ENCODE data around the gene RNF212B. TPM values are rescaled to one million over a fixed set of nuclear protein-coding genes. Genes with fewer than 3 reads are reported as not detected.

The RNF212B gene
- total and polyA plus RNA-seq, 2 of the 13 experiments (the other 11 are each of a cell fraction or from before 2014, with no cell fraction given), result 0.05 TPM; not detected in 1

GRCh38 chr14:23294734-23295561 lies 57.2 kb downstream of the RNF212B start (continued):
- peak; percentile 100 for TF ChIP-seq ZNF362 (CRISPR knock-in tag; IDR thresholded peaks at IDR 0.05; ENCODE audit: borderline replicate concordance)
- 0 out of 2 replicates have a peak, but pooled peaks have one; percentile 32 for TF ChIP-seq HDAC1 (CRISPR knock-in tag; IDR thresholded peaks at IDR 0.05)
- TF ChIP-seq SAFB2 (CRISPR knock-in tag; IDR thresholded peaks at IDR 0.05; ENCODE audit: borderline replicate concordance, low read depth), result 0 out of 2 replicates have a peak, but pooled peaks have one; percentile 44
- TF ChIP-seq THAP9 (CRISPR knock-in tag; IDR thresholded peaks at IDR 0.05; ENCODE audit: borderline replicate concordance), result peak; percentile 55; the same call in 1 of the 2 replicates
- TF ChIP-seq ZNF256 (CRISPR knock-in tag; conservative IDR thresholded peaks at IDR 0.05), result peak; percentile 79; the same call in 1 of the 2 replicates
- no peak for TF ChIP-seq NFIC (IDR thresholded peaks at IDR 0.05; ENCODE audit: low read length)
- TF ChIP-seq YEATS4 (CRISPR knock-in tag; IDR thresholded peaks at IDR 0.05; ENCODE audit: borderline replicate concordance), result peak; percentile 74
- TF ChIP-seq PHF8 (CRISPR knock-in tag; IDR thresholded peaks at IDR 0.05), result no peak
- TF ChIP-seq SRSF9 (IDR thresholded peaks at IDR 0.05; ENCODE audit: borderline replicate concordance, insufficient read depth, low read depth, low read length, poor library complexity, severe bottlenecking), result no peak
- 0 out of 2 replicates have a peak, but pooled peaks have one; percentile 4 for TF ChIP-seq BCL6 (CRISPR knock-in tag; IDR thresholded peaks at IDR 0.05)
- peak; percentile 82; the same call in 1 of the 2 replicates for TF ChIP-seq ISX (CRISPR knock-in tag; conservative IDR thresholded peaks at IDR 0.05)
- no peak for TF ChIP-seq ZNF496 (CRISPR knock-in tag; IDR thresholded peaks at IDR 0.05; ENCODE audit: insufficient replicate concordance)
- TF ChIP-seq ZNF629 (CRISPR knock-in tag; conservative IDR thresholded peaks at IDR 0.05), result 0 out of 2 replicates have a peak, but pooled peaks have one; percentile 17
- TF ChIP-seq, protein P1, sequence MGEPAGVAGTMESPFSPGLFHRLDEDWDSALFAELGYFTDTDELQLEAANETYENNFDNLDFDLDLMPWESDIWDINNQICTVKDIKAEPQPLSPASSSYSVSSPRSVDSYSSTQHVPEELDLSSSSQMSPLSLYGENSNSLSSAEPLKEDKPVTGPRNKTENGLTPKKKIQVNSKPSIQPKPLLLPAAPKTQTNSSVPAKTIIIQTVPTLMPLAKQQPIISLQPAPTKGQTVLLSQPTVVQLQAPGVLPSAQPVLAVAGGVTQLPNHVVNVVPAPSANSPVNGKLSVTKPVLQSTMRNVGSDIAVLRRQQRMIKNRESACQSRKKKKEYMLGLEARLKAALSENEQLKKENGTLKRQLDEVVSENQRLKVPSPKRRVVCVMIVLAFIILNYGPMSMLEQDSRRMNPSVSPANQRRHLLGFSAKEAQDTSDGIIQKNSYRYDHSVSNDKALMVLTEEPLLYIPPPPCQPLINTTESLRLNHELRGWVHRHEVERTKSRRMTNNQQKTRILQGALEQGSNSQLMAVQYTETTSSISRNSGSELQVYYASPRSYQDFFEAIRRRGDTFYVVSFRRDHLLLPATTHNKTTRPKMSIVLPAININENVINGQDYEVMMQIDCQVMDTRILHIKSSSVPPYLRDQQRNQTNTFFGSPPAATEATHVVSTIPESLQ (CRISPR knock-in tag; conservative IDR thresholded peaks at IDR 0.05), result no peak
- TF ChIP-seq ZZZ3 (CRISPR knock-in tag; IDR thresholded peaks at IDR 0.05; ENCODE audit: borderline replicate concordance), result no peak
- TF ChIP-seq TAF15 (IDR thresholded peaks at IDR 0.05; ENCODE audit: low read depth, low read length, poor library complexity, severe bottlenecking), result no peak
- TF ChIP-seq TIGD3 (CRISPR knock-in tag; IDR thresholded peaks at IDR 0.05; ENCODE audit: borderline replicate concordance), result no peak
- TF ChIP-seq GPN1 (CRISPR knock-in tag; IDR thresholded peaks at IDR 0.05; ENCODE audit: borderline replicate concordance), result no peak

Measured in HepG2 (cell line).